ENCODE results near the gene TM4SF4. TPM values are rescaled to one million over a fixed set of nuclear protein-coding genes. Genes with fewer than 3 reads are reported as not detected.

TM4SF4 gene
- polyA plus RNA-seq, 1 donor, result 1.9 TPM

- no peak for DNase-seq
These were observed 36.6 kb downstream of the TM4SF4 start for GRCh38 chr3:149511040-149511626.

- DNase-seq, result peak; percentile 59
These were observed 37.7 kb downstream of the TM4SF4 start for GRCh38 chr3:149512073-149512782.

GRCh38 chr3:149514471-149514870 lies 40.0 kb downstream of the TM4SF4 start:
- no peak for DNase-seq

GRCh38 chr3:149515249-149515648 lies 40.8 kb downstream of the TM4SF4 start:
- DNase-seq, result no peak

- no peak for DNase-seq
These were observed 42.4 kb downstream of the TM4SF4 start for GRCh38 chr3:149516920-149517319.

- DNase-seq, result no peak
These were observed 45.4 kb downstream of the TM4SF4 start for GRCh38 chr3:149519912-149520311.

GRCh38 chr3:149523512-149524299 lies 49.2 kb downstream of the TM4SF4 start:
- no peak for DNase-seq

GRCh38 chr3:149527531-149528339 lies 53.2 kb downstream of the TM4SF4 start:
- DNase-seq, result no peak

- DNase-seq, result no peak
These were observed 53.8 kb downstream of the TM4SF4 start for GRCh38 chr3:149528340-149528650.

- DNase-seq, result no peak
These were observed 54.6 kb downstream of the TM4SF4 start for GRCh38 chr3:149529099-149529498.

- DNase-seq, result no peak
These were observed 58.1 kb downstream of the TM4SF4 start for GRCh38 chr3:149532489-149533180.

GRCh38 chr3:149534082-149534481 lies 59.6 kb downstream of the TM4SF4 start:
- DNase-seq, result no peak

GRCh38 chr3:149534671-149535332 lies 60.3 kb downstream of the TM4SF4 start:
- DNase-seq, result no peak

- no peak for DNase-seq
These were observed 60.8 kb downstream of the TM4SF4 start for GRCh38 chr3:149535333-149535685.

GRCh38 chr3:149536429-149536828 lies 61.9 kb downstream of the TM4SF4 start:
- DNase-seq, result no peak

- no peak for DNase-seq
These were observed 63.9 kb downstream of the TM4SF4 start for GRCh38 chr3:149538371-149538770.

- no peak for DNase-seq
These were observed 66.6 kb downstream of the TM4SF4 start for GRCh38 chr3:149541091-149541491.

- DNase-seq, result no peak
These were observed 68.1 kb downstream of the TM4SF4 start for GRCh38 chr3:149542375-149543312.

GRCh38 chr3:149545049-149545448 lies 70.6 kb downstream of the TM4SF4 start:
- DNase-seq, result no peak

- DNase-seq, result no peak
These were observed 72.9 kb downstream of the TM4SF4 start for GRCh38 chr3:149547413-149547812.

Measured in left kidney (tissue), 2 donors.